GM18505 (cell line): ENCODE measurements around the gene KRT35.

Source experiments
- ATAC-seq: cut with Tn5 transposase; IDR thresholded peaks from one replicate; pipeline ENCODE4 v1.9.1; 2021; ENCODE audit not compliant: unreplicated experiment
- POLR2A ChIP-seq: IDR thresholded peaks from 4 replicates; pipeline ENCODE4 v1.6.1; 2011; ENCODE audit warnings: borderline replicate concordance; ENCODE audit not compliant: insufficient read depth, insufficient read length; ENCODE audit errors: extremely low read depth

The KRT35 gene

DNA sequence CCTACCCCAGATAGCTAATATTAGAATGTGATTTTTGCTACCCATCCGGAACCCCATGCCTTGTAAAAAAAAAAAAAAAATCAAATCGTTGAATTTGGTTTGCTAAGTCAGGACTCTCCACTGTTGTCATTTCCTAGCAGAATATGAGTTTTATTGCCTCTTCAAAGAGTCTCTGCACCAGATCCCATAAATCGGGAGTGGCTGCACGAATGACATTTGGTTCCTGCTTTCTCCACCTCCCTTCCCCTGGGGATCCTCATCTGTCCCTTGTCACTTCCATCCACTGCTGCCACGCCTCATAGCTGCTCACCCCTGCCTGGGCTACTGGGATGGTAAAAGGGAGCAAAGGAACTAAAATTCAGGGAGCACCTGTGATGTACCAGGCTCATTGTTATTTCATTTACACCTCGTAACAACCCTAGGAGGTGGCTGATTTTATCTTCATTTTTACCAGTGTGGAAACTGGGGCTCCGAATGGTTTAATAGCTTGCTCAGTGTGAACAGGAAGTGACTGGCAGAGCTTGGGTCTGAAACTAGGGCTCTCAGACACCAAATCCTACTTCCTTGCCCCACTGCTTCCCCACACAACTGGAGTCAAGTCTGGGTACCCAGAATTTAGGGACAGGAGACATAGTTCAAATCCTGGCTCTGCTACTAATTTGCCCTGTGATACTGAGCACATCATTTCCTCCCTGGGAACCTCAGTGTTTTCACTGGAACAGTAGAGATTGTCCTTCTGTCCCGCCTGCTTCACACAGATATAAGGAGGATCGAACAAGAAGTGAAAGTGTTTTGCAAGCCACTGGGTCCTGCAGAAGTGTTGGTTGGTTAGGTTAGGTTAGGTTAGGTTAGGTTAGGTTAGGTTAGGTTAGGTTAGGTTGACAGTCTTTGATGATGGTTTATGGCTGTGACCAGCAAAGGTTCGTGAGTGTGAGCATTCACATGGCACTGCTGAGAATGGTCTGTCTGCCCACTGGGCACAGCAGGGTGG is 9.3 kb upstream of the KRT35 start:
- ATAC-seq = no peak
- no peak for TF ChIP-seq POLR2A

DNA sequence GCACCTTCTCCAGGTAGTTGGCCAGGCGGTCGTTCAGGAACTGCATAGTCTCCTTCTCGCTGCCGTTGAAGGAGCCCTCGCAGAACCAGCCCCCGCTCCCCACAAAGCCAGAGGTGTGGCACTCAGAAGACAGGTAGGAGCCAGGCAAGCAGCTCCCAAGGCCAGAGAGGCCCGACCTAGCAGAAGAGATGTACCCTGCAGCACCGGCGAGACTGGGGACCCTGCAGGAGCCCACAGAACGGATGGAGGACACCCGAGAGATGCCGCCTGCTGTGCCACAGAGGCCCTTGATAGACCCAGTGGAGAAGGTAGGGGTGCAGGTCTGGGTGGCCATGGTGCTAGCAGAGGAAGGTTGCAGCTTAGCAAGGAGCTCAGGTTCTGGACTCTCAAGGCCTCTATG is 8.6 kb upstream of the KRT35 start, which contains the start of gene KRT36:
Gene KRT36 (minus strand): TSS at position 380 of the 400 bp plus-strand sequence. CDS start 46 bp downstream, at position 334.
- TF ChIP-seq POLR2A = no peak
- ATAC-seq = no peak

DNA sequence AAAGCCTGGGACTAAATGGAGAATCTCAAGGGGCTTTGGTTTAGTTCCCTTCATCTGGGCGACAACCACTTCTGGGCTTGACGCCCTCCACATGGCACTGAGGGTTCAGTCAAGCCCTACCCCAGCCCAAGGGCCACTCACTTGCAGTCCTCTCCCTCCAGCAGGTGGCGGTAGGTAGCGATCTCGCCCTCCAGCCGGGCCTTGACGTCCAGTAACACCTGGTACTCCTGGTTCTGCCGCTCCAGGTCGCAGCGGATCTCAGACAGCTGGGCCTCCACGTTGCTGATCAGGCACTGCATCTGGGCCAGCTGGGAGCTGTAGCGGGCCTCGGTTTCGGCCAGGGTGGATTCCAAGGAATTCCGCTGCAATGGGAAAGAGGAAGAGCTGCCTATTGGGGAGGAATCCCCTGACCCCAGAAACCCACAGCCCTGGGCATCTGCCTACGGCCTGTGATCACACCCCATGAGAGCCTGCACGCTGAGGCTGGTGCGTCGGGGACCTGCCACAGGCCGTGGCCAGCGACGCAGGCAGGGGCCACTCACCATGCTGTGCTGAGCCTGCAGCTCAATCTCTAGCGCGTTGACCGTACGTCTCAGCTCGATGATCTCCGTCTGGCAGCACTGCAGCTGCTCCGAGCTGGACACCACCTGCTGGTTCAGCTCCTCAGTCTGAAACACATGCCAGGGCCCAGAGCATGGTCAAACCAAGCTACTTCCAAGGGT is 6.0 kb upstream of the KRT35 start:
- ATAC-seq = no peak

DNA sequence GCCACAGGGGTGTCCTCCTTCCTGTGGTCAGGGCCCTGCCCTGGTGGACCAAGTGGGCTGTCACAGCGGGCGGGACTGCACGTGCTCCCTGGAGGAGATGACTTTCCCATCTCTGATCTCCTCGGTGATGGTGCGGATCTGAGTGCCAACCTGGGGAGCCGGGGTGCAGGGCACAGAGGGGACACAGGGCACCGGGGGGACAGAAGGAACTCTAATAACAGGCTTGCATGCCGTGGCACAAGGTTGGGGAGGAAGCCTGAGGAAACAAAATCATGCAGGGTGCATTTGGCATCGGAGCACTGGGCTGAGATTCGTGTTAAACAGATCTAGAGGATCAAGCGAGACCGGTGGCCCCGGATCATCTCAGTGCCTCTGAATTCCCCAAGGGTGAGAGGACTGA is 5.4 kb upstream of the KRT35 start:
- no peak for TF ChIP-seq POLR2A
- no peak for ATAC-seq

More for the DNA sequence above, 6.0 kb upstream of the KRT35 start:
- TF ChIP-seq POLR2A = no peak

DNA sequence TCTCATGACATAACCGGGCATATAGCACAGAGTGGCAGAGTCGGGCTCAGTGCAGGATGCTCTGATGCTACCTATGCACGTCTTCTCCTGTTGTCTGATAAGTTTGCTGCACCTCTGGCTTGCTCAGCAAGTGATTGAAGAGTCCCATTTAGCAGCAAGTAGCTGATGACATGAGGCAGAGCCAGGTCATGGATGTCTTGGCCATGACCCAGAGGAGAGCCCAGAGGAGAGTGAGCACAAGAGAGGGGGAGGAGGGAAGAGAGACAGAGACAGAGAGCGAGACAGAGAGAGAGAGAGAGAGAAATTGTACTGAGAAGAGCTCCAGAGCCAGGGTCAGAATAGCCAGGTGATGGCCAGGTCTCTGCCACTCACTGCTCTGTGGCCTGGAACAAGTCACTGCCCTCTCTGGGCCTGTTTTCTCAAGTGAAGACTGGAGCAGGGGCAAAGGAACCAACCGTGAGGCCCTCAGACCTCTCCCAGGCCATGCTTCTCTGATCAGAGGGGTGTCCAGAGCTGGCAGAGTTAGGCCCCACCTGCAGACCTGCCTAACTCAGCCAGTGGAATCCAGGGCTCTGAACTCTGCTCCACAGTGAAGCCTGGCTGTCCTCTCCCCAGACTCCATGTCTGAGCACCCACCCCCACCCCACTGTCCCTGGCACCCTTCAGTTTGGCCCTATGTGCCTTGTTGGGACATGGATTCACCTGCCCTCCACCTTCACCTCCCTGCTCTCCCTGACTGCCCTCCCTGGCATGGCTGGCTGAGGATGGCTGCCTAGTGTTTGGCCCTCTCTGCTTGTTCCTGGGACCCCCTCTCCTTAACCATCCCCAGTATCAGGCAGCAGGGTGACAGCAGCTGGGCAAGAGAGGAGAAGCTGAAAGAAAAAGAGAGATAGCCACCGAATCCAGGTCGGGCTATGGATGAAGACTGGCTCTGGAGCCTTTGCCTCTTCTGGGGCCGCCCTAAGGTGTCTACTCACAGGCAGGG is 4.3 kb upstream of the KRT35 start:
- no peak for ATAC-seq
- TF ChIP-seq POLR2A = no peak

DNA sequence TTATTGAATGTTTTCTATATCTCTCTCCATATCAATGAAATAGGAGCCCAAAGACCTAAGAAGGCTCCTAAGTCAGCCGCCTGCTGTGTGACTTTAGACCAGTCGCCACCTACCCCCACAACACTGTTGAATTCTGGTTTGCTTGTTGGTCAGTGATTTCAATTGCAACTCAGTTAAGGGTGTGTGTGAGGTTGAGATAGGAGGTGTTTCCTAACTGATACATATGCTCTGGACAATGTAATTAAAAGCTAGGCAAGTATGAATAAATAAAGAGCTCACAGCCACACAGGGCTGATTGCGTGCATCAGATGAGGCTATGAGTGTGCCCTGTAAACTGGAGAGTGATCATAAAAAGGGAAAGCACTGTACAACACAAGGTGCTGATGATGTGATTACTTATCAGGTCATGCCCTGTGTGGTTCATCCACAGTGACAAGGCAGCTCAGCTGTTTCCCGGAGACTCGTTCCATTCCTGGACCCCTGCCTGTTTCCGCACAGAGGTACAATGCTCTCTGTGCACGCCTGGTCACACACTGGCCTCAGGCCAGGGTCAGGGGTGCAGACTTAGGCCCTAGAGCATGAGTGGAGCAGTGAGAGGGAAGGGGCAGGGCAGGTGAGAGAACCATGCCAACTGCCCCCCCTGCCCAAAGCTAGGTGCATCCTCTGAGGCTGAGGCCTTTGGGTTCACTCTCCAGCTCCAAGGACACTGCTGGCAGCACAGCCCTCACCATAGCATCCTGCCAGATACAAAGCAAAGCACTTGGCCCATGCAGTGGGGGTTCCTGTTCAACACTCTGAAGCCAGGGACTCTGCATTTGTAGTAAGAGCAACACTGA is 3.3 kb upstream of the KRT35 start:
- no peak for ATAC-seq

DNA sequence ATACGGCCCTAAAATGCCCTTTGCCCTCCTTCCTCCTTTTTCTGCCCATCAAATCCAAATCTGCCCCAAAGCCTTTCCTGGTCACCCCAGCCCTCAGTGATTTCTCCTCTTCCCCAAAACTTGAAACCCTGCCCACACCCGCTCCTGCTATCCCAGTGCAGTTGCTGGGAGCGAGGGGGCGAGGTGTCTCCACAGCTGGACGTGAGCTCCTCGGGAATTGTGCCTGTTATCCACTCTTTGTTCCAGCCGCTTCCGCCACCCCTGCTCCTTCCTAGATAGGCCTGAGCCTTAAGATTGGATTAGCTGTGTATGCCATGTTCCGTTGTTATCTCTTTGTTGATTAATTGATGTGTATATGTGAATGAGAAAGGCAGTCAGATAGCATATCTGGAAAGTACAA is 2.6 kb upstream of the KRT35 start:
- no peak for TF ChIP-seq POLR2A

More for the DNA sequence above, 3.3 kb upstream of the KRT35 start:
- TF ChIP-seq POLR2A = no peak

DNA sequence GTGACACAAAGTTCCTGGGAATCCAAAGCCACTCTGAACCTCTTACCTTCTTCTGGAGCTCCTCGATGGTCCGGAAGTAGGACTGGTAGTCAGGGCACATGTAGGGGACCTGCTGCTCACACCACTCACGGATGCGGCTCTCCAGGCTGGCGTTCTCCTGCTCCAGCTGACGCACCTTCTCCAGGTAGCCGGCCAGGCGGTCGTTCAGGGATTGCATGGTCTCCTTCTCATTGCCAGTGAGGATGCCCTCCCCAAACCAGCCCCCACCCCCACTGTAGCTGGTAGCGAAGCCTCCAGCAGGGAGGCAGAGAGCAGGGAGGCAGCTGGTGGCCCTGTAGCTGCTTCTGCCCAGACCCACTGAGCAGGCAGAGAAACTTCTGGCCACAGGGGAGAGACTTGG is 370 bp downstream of the KRT35 start:
- no peak for TF ChIP-seq POLR2A
- no peak for ATAC-seq

More for the DNA sequence above, 2.6 kb upstream of the KRT35 start:
- no peak for ATAC-seq

DNA sequence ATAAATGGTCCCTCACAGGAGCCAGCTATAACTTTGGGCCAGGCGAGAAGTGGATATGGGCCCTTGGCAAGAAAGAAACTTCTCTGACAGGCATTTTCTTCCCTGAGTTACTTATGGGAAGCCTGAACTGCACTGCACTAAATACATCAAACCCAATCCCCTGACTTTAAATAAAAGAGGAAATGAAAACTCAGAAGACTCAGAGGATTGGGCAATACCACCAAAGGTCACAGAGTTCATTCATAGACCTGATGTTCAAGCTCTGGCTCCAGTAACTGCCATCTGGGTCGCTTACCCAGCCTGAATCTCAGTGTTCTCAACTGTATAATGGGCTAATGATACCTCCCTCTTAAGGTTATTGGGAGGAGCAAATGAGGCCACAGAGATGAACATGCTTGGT is 815 bp downstream of the KRT35 start:
- no peak for TF ChIP-seq POLR2A
- ATAC-seq = no peak

DNA sequence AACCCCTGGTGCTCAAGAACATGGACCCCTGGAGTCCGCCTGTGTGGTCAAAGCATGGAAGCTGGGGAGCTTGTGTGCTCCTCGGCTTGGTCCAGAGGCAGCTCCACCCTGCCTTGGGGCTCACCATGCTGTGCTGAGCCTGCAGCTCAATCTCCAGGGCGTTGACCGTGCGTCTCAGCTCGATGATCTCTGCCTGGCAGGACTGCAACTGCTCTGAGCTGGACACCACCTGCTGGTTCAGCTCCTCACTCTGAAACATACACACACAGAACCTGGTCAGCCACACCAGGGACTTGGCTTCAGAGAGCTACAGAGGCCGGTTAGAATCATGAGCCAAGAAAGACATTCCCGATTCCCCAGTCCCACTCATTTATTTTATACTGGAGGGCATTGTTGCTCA is 2.7 kb downstream of the KRT35 start:
- TF ChIP-seq POLR2A = no peak
- no peak for ATAC-seq

DNA sequence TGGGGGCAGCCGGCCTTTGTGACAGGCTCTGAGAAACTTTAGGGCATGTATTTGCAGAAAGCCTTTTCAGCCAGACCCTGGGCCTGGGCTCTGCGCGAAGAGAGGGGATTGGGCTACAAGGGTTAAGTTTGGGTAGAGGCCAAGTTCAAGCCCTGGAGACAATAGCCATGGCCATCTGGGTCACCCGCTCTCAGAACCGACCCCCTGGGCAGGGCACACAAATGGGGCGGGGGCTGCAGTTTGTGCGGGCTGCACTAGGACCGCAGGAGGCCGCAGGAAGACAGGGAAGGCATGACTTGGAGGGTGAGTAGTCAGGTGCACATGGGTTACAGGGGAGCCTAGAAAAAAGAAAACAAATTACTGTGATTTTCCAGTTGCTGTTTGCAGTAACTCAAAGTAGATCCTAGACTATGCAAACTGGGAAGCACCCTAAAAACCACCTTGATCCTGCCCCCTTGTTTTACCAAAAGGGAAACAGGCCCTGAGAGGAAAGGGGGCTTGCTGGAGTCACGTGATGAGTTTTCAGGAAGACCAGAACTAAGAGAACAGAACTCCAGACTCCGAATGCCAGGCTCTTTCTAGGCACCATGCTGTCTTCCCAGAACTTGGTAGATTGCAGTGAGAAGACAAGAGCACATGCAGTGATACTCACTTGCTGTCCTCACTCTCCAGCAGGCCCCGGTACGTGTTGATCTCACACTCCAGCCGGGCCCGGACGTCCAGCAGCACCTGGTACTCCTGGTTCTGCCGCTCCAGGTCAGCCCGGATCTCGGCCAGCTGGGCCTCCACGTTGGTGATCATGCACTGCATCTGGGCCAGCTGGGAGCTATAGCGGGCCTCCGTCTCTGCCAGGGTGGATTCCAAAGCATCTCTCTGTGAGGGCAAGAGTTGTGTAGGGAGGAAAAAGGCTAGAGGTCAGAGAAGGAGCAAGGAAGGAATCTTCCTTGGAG is 3.8 kb downstream of the KRT35 start:
- no peak for ATAC-seq
- no peak for TF ChIP-seq POLR2A
